Left ventricle myocardium inferior (tissue), 1 donor: ENCODE data around the gene ST6GALNAC3. TPM values are rescaled to one million over a fixed set of nuclear protein-coding genes. Genes with fewer than 3 reads are reported as not detected.

ENCODE experiments used
- DNase-seq: peaks from one replicate; pipeline ENCODE4 v3.0.0-alpha.2; 2020
- H3K27ac ChIP-seq: fragments of 200-600 bp; replicated peaks from 2 replicates; pipeline ENCODE4 v1.8.0; 2021
- H3K27me3 ChIP-seq: fragments of 200-600 bp; 2 replicates; pipeline ENCODE4 v1.8.0; 2021; ENCODE audit warnings: low read depth
- H3K36me3 ChIP-seq: fragments of 200-600 bp; 2 replicates; pipeline ENCODE4 v1.8.0; 2021
- H3K4me1 ChIP-seq: fragments of 200-600 bp; 2 replicates; pipeline ENCODE4 v1.8.0; 2021
- H3K4me3 ChIP-seq: fragments of 200-600 bp; 2 replicates; pipeline ENCODE4 v1.8.0; 2021; ENCODE audit warnings: mild to moderate bottlenecking, moderate library complexity
- H3K9me3 ChIP-seq: fragments of 200-600 bp; replicated peaks from 2 replicates; pipeline ENCODE4 v1.8.0; 2021
- CTCF ChIP-seq: fragments of 200-600 bp; IDR thresholded peaks from 2 replicates; pipeline ENCODE4 v1.8.0; 2021; ENCODE audit warnings: antibody characterized with exemption, mild to moderate bottlenecking, borderline replicate concordance
- intact Hi-C: fragments of 100-400 bp; cut with micrococcal nuclease; formaldehyde crosslinking; loops from one replicate; pipeline ENCODE4 v1.11.0; 2022
- total RNA-seq: library from RNA; stranded (reverse); fragmentation: NEBNext Ultra II Directional; extraction: Animal tissue kit (Norgen Biotek cat#: 25700); gene quantifications from one replicate; pipeline ENCODE4 v1.2.1, GENCODE V29; 2021
- donor health status: DM: no; HTN: yes; CAD: no; lungs with severe emphysema.

The ST6GALNAC3 gene
- total RNA-seq, 1 donor from 2014 or later = 4.5 TPM

GRCh38 chr1:76256289-76257223 is 182.0 kb downstream of the ST6GALNAC3 start:
- Histone ChIP-seq H3K4me1 (peaks cover 11% of the 10 kb centered on the region), H3K4me3 (no peak overlapping the region), H3K27me3 (no peaks in the 10 kb centered on the region), H3K9me3 (no peaks in the 10 kb centered on the region), H3K36me3 (no peaks in the 10 kb centered on the region), H3K27ac (no peak overlapping the region)
- TF ChIP-seq CTCF = no peak
- intact Hi-C loops = no loop called here
- no peak for DNase-seq

GRCh38 chr1:76257823-76258222 is 183.3 kb downstream of the ST6GALNAC3 start:
- Histone ChIP-seq H3K27ac (no peak overlapping the region), H3K9me3 (no peaks in the 10 kb centered on the region), H3K4me1 (peaks cover 11% of the 10 kb centered on the region), H3K36me3 (no peaks in the 10 kb centered on the region), H3K27me3 (no peaks in the 10 kb centered on the region), H3K4me3 (no peak overlapping the region)
- intact Hi-C loops = no loop called here
- TF ChIP-seq CTCF = no peak
- DNase-seq = no peak

- Histone ChIP-seq H3K27me3 (no peaks in the 10 kb centered on the region), H3K36me3 (no peaks in the 10 kb centered on the region), H3K4me3 (no peak overlapping the region), H3K4me1 (peaks cover 7% of the 10 kb centered on the region), H3K9me3 (no peaks in the 10 kb centered on the region), H3K27ac (no peak overlapping the region)
- TF ChIP-seq CTCF = no peak
- DNase-seq = no peak
- intact Hi-C loops = no loop called here
These were observed 184.7 kb downstream of the ST6GALNAC3 start for GRCh38 chr1:76259270-76259669.

- no peak overlapping the region for H3K27ac ChIP-seq
- H3K9me3 ChIP-seq = no peaks in the 10 kb centered on the region
- no peak overlapping the region for H3K4me3 ChIP-seq
- no peak for TF ChIP-seq CTCF
- H3K36me3 ChIP-seq = no peaks in the 10 kb centered on the region
- no peaks in the 10 kb centered on the region for H3K27me3 ChIP-seq
- H3K4me1 ChIP-seq = peaks cover 7% of the 10 kb centered on the region
- intact Hi-C loops = no loop called here
- DNase-seq = no peak
These were observed 185.7 kb downstream of the ST6GALNAC3 start for GRCh38 chr1:76260279-76260678.

- TF ChIP-seq CTCF = no peak
- intact Hi-C loops = no loop called here
These were observed 188.1 kb downstream of the ST6GALNAC3 start for GRCh38 chr1:76262601-76263000.

More at GRCh38 chr1:76262601-76263000, 188.1 kb downstream of the ST6GALNAC3 start:
- no peaks in the 10 kb centered on the region for H3K27me3 ChIP-seq
- H3K27ac ChIP-seq = no peak overlapping the region
- H3K4me3 ChIP-seq = no peak overlapping the region
- H3K36me3 ChIP-seq = no peaks in the 10 kb centered on the region
- peaks cover 6% of the 10 kb centered on the region for H3K4me1 ChIP-seq
- H3K9me3 ChIP-seq = no peaks in the 10 kb centered on the region
- no peak for DNase-seq
